ENCODE results near the gene WDR89. TPM values are rescaled to one million over a fixed set of nuclear protein-coding genes. Genes with fewer than 3 reads are reported as not detected.

Gene WDR89
- total and polyA plus RNA-seq, 4 donors = 3.3 to 9.2 (median 5.5) TPM

- H3K4me1 ChIP-seq (ENCODE audit: control insufficient read depth in 4 of 4, insufficient read depth in 4 of 4, low read length in 3 of 4) = no peaks in the 10 kb centered on the region
- no peak for DNase-seq (ENCODE audit: low spot score)
- 97% methylated on average over 2 of the region's 2 CpGs for WGBS
- no peak overlapping the region for H3K9ac ChIP-seq (ENCODE audit: low read depth in 1 of 2, low read length in 2 of 2)
- H3K9me3 ChIP-seq (ENCODE audit: control insufficient read depth in 4 of 4, low read length in 3 of 4) = no peaks in the 10 kb centered on the region
- H3K36me3 ChIP-seq (ENCODE audit: control insufficient read depth in 4 of 4, insufficient read depth in 3 of 4, low read depth in 1 of 4, low read length in 3 of 4) = no peaks in the 10 kb centered on the region
- no peak overlapping the region for H3K4me3 ChIP-seq (ENCODE audit: low read depth in 1 of 3, low read length in 3 of 3)
- TF ChIP-seq GABPA (IDR thresholded peaks at IDR 0.05 in 1 of 2, conservative IDR thresholded peaks at IDR 0.05 in 1 of 2) = no peak
- no peak for TF ChIP-seq SP1 (IDR thresholded peaks at IDR 0.05)
- TF ChIP-seq RXRA (IDR thresholded peaks at IDR 0.05) = no peak
- no peak for TF ChIP-seq MAX (IDR thresholded peaks at IDR 0.05)
- no peak for TF ChIP-seq TAF1 (conservative IDR thresholded peaks at IDR 0.05)
- no peak for TF ChIP-seq NR2F2 (IDR thresholded peaks at IDR 0.05)
- no peak for TF ChIP-seq ATF3 (IDR thresholded peaks at IDR 0.05)
- no peak for TF ChIP-seq HNF4G (IDR thresholded peaks at IDR 0.05)
- TF ChIP-seq ZBTB33 (IDR thresholded peaks at IDR 0.05) = no peak
- TF ChIP-seq FOXA1 (IDR thresholded peaks at IDR 0.05) = no peak
- no peak for TF ChIP-seq FOXA2 (IDR thresholded peaks at IDR 0.05)
- TF ChIP-seq EGR1 (IDR thresholded peaks at IDR 0.05; ENCODE audit: low read depth in 2 of 2) = no peak
- TF ChIP-seq CTCF (IDR thresholded peaks at IDR 0.05; ENCODE audit: low read depth, low read length, missing input control) = no peak
- no peak for TF ChIP-seq RAD21 (IDR thresholded peaks at IDR 0.05)
- H3K27me3 ChIP-seq (ENCODE audit: control insufficient read depth in 4 of 4, insufficient read depth in 4 of 4, low read length in 3 of 4) = no peaks in the 10 kb centered on the region
- H3K27ac ChIP-seq (ENCODE audit: low read depth in 1 of 2, low read length in 2 of 2) = no peak overlapping the region
Observed at GRCh38 chr14:63654346-63654745, 12.7 kb upstream of the WDR89 start.

GRCh38 chr14:63652406-63652805 lies 10.7 kb upstream of the WDR89 start:
- H3K36me3 ChIP-seq (ENCODE audit: control insufficient read depth in 4 of 4, insufficient read depth in 3 of 4, low read depth in 1 of 4, low read length in 3 of 4) = no peaks in the 10 kb centered on the region
- DNase-seq (ENCODE audit: low spot score) = no peak
- over 99% methylated on average over 3 of the region's 3 CpGs for WGBS
- no peaks in the 10 kb centered on the region for H3K27me3 ChIP-seq (ENCODE audit: control insufficient read depth in 4 of 4, insufficient read depth in 4 of 4, low read length in 3 of 4)
- H3K9ac ChIP-seq (ENCODE audit: low read depth in 1 of 2, low read length in 2 of 2) = no peak overlapping the region
- H3K9me3 ChIP-seq (ENCODE audit: control insufficient read depth in 4 of 4, low read length in 3 of 4) = no peaks in the 10 kb centered on the region
- H3K4me1 ChIP-seq (ENCODE audit: control insufficient read depth in 4 of 4, insufficient read depth in 4 of 4, low read length in 3 of 4) = no peaks in the 10 kb centered on the region
- H3K4me3 ChIP-seq (ENCODE audit: low read depth in 1 of 3, low read length in 3 of 3) = no peak overlapping the region
- TF ChIP-seq HNF4A (conservative IDR thresholded peaks at IDR 0.05) (no peak), ATF3 (IDR thresholded peaks at IDR 0.05) (no peak), FOXA1 (IDR thresholded peaks at IDR 0.05) (no peak), CTCF (IDR thresholded peaks at IDR 0.05; ENCODE audit: low read depth, low read length, missing input control) (no peak), ZBTB33 (IDR thresholded peaks at IDR 0.05) (no peak), REST (IDR thresholded peaks at IDR 0.05) (no peak), YY1 (IDR thresholded peaks at IDR 0.05) (no peak), JUND (IDR thresholded peaks at IDR 0.05) (no peak), EGR1 (IDR thresholded peaks at IDR 0.05; ENCODE audit: low read depth in 2 of 2) (no peak), SP1 (IDR thresholded peaks at IDR 0.05) (no peak), GABPA (IDR thresholded peaks at IDR 0.05 in 1 of 2, conservative IDR thresholded peaks at IDR 0.05 in 1 of 2) (no peak), MAX (IDR thresholded peaks at IDR 0.05) (no peak), RAD21 (IDR thresholded peaks at IDR 0.05) (no peak), HNF4G (IDR thresholded peaks at IDR 0.05) (no peak), NR2F2 (IDR thresholded peaks at IDR 0.05) (no peak), FOXA2 (IDR thresholded peaks at IDR 0.05) (no peak), TAF1 (conservative IDR thresholded peaks at IDR 0.05) (no peak), RXRA (IDR thresholded peaks at IDR 0.05) (no peak)
- no peak overlapping the region for H3K27ac ChIP-seq (ENCODE audit: low read depth in 1 of 2, low read length in 2 of 2)

All from liver (tissue), 9 donors.